ENCODE results near the gene TMEM131L. TPM values are rescaled to one million over a fixed set of nuclear protein-coding genes. Genes with fewer than 3 reads are reported as not detected.
"Not testable (repeated sequence)": the region's sequence is repeated elsewhere in the genome, so short reads cannot be mapped to it uniquely, and the experiment has no call there.

The TMEM131L gene
- polyA plus RNA-seq, 2 of the 4 experiments (the other 2 are of a cell fraction), result 3.4 to 5.0 TPM

DNA sequence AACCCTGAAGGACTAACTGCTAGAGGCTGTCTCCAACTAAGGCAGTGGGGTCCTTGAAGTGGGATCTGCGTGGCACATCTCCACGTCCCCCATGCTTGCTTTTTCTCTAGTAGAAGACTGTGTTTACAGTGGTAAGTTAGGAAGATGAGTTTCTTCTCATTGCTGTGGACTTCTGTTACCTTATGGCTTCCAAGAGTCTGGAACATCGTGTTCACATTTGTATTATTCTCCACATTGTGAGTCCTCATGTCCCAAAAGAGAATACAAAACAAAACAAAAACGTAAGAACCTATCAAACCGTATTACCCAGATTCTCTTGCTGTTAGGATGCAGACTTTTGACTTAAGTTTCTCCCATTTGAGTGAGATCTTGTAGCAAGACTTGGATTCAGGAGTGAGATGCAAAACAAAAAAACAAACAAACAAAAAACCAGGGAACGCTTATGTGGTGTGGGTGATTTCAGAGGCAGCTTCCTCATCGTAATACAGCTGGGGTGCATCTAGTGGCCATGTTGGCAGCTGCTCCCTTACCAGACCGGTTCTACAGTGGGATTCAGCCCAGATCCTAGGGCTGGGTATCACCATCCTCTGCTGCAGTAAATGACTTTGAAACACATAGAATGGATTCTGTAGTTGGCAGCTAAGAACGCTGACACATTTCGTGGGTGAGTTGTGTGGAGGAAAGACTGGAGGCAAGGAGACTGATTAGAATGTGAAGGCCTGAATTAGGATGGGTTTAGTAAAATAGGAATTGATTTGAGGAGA, 41.3 kb downstream of the TMEM131L start:
- POLR2A ChIA-PET, result no interaction called here
- Histone ChIP-seq H3K4me2 (no peak overlapping the region), H3K4me3 (no peak overlapping the region), H3K27ac (peak overlapping the region in 1 of 2 experiments; percentile 42; a peak in 2 of 6 replicates), H3K9me3 (no peaks in the 10 kb centered on the region), H3K4me1 (peaks cover 12% of the 10 kb centered on the region)
- ATAC-seq, result no peak
- CTCF ChIA-PET, result no interaction called here
- 92% methylated on average over 10 of the region's 10 CpGs for WGBS (ENCODE audit: missing lambda C conversion rate)
- FAIRE-seq, result no peak
- TF ChIP-seq, protein P1, sequence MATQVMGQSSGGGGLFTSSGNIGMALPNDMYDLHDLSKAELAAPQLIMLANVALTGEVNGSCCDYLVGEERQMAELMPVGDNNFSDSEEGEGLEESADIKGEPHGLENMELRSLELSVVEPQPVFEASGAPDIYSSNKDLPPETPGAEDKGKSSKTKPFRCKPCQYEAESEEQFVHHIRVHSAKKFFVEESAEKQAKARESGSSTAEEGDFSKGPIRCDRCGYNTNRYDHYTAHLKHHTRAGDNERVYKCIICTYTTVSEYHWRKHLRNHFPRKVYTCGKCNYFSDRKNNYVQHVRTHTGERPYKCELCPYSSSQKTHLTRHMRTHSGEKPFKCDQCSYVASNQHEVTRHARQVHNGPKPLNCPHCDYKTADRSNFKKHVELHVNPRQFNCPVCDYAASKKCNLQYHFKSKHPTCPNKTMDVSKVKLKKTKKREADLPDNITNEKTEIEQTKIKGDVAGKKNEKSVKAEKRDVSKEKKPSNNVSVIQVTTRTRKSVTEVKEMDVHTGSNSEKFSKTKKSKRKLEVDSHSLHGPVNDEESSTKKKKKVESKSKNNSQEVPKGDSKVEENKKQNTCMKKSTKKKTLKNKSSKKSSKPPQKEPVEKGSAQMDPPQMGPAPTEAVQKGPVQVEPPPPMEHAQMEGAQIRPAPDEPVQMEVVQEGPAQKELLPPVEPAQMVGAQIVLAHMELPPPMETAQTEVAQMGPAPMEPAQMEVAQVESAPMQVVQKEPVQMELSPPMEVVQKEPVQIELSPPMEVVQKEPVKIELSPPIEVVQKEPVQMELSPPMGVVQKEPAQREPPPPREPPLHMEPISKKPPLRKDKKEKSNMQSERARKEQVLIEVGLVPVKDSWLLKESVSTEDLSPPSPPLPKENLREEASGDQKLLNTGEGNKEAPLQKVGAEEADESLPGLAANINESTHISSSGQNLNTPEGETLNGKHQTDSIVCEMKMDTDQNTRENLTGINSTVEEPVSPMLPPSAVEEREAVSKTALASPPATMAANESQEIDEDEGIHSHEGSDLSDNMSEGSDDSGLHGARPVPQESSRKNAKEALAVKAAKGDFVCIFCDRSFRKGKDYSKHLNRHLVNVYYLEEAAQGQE (IDR thresholded peaks at IDR 0.05), result no peak
- no peak for TF ChIP-seq MAFK (IDR thresholded peaks at IDR 0.05; ENCODE audit: partially characterized antibody)
- TF ChIP-seq NPAS2 (CRISPR knock-in tag; IDR thresholded peaks at IDR 0.05; ENCODE audit: borderline replicate concordance), result no peak
- no peak for TF ChIP-seq POLR2AphosphoS2 (conservative IDR thresholded peaks at IDR 0.05; ENCODE audit: low read length)
- no peak for TF ChIP-seq BHLHE40 (IDR thresholded peaks at IDR 0.05; ENCODE audit: low read depth, low read length)
- TF ChIP-seq HOXA7 (CRISPR knock-in tag; IDR thresholded peaks at IDR 0.05), result no peak
- TF ChIP-seq RFX5 (IDR thresholded peaks at IDR 0.05), result no peak
- TF ChIP-seq EHF (CRISPR knock-in tag; IDR thresholded peaks at IDR 0.05), result no peak
- no peak for TF ChIP-seq RNF2 (IDR thresholded peaks at IDR 0.05; ENCODE audit: borderline replicate concordance, low read depth)
- no peak for TF ChIP-seq POLR2A (IDR thresholded peaks at IDR 0.05; ENCODE audit: low read length)
- no peak for TF ChIP-seq ESRRA (IDR thresholded peaks at IDR 0.05; ENCODE audit: borderline replicate concordance, low read length)
- no peak for TF ChIP-seq NR3C1 (IDR thresholded peaks at IDR 0.05)
- TF ChIP-seq, protein P2, sequence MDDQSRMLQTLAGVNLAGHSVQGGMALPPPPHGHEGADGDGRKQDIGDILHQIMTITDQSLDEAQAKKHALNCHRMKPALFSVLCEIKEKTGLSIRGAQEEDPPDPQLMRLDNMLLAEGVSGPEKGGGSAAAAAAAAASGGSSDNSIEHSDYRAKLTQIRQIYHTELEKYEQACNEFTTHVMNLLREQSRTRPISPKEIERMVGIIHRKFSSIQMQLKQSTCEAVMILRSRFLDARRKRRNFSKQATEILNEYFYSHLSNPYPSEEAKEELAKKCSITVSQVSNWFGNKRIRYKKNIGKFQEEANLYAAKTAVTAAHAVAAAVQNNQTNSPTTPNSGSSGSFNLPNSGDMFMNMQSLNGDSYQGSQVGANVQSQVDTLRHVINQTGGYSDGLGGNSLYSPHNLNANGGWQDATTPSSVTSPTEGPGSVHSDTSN (IDR thresholded peaks at IDR 0.05), result no peak
- TF ChIP-seq FOXS1 (CRISPR knock-in tag; IDR thresholded peaks at IDR 0.05), result no peak
- TF ChIP-seq GATA3 (IDR thresholded peaks at IDR 0.05; ENCODE audit: borderline replicate concordance), result no peak
- TF ChIP-seq CBX2 (IDR thresholded peaks at IDR 0.05; ENCODE audit: borderline replicate concordance, low read depth), result no peak
- no peak for TF ChIP-seq JUNB (IDR thresholded peaks at IDR 0.05)
- no peak for TF ChIP-seq KDM5A (IDR thresholded peaks at IDR 0.05)
- DNase-seq (ENCODE audit: low read depth in 1 of 2, low spot score in 1 of 2), result no peak

DNA sequence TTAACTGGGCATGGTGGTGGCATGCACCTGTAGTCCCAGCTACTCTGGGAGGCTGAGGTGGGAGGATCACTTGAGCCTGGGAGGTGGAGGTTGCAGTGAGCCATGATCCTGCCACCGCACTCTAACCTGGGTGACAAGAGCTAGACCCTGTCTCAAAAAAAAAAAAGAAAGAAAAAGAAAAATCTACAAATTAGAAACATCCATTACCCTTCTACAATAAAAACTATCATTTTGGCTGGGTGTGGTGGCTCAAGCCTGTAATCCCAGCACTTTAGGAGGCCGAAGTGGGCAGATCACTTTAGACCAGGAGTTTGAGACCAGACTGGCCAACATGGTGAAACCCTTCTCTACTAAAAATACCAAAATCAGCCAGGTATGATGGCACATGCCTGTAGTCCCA, 43.1 kb downstream of the TMEM131L start:
- peaks cover 29% of the 10 kb centered on the region for H3K4me1 ChIP-seq
- H3K9me3 ChIP-seq; H3K4me3 ChIP-seq; ATAC-seq; DNase-seq (ENCODE audit: low read depth in 1 of 2, low spot score in 1 of 2); H3K27ac ChIP-seq; POLR2A ChIA-PET; FAIRE-seq; CTCF ChIA-PET; H3K4me2 ChIP-seq: not testable (repeated sequence)
- WGBS (ENCODE audit: missing lambda C conversion rate), result 91% methylated on average over 2 of the region's 2 CpGs

DNA sequence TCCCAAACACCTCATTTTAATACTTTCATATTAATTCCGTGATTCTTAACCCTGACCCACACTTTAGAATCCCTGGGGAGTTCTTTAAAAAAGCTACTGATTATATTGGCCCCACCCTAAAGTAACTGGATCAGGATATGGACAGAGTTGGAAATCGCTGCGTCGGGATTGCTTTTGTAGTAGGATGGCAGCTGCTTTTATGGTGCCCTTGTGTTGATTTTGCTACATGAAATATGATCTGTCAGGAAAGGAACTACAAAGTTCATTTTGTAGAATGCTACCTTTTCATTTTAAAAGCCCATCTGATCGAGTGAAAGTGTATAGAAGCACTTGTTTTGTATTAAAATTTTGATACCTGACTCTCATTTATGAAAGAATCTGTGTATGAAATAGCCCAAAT, 43.6 kb downstream of the TMEM131L start:
- CTCF ChIA-PET, result no interaction called here
- TF ChIP-seq ZC3H11A (IDR thresholded peaks at IDR 0.05) (no peak), ZSCAN20 (CRISPR knock-in tag; IDR thresholded peaks at IDR 0.05) (no peak), TFCP2L1 (CRISPR knock-in tag; IDR thresholded peaks at IDR 0.05) (no peak), CEBPB (IDR thresholded peaks at IDR 0.05) (no peak), GATA3 (IDR thresholded peaks at IDR 0.05; ENCODE audit: borderline replicate concordance) (no peak), JUN (IDR thresholded peaks at IDR 0.05) (no peak)
- TF ChIP-seq, protein P3, sequence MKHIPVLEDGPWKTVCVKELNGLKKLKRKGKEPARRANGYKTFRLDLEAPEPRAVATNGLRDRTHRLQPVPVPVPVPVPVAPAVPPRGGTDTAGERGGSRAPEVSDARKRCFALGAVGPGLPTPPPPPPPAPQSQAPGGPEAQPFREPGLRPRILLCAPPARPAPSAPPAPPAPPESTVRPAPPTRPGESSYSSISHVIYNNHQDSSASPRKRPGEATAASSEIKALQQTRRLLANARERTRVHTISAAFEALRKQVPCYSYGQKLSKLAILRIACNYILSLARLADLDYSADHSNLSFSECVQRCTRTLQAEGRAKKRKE (CRISPR knock-in tag; IDR thresholded peaks at IDR 0.05; ENCODE audit: low read depth), result no peak
- Histone ChIP-seq H3K27ac (no peak overlapping the region), H3K4me2 (no peak overlapping the region), H3K4me3 (no peak overlapping the region), H3K4me1 (peaks cover 31% of the 10 kb centered on the region), H3K9me3 (no peaks in the 10 kb centered on the region)
- 49% methylated on average over 5 of the region's 5 CpGs for WGBS (ENCODE audit: missing lambda C conversion rate)
- ATAC-seq (no peak), DNase-seq (ENCODE audit: low read depth in 1 of 2, low spot score in 1 of 2) (no peak), FAIRE-seq (no peak)
- POLR2A ChIA-PET, result no interaction called here

Data from A549 (cell line).